ENCODE measurements around the gene AAK1. TPM values are rescaled to one million over a fixed set of nuclear protein-coding genes. Genes with fewer than 3 reads are reported as not detected.
"Not testable (repeated sequence)": the region's sequence is repeated elsewhere in the genome, so short reads cannot be mapped to it uniquely, and the experiment has no call there.

The AAK1 gene
- total RNA-seq, 1 donor from 2014 or later: 45.5 TPM

GRCh38 chr2:69677914-69678313, 34.4 kb upstream of the AAK1 start:
- no peaks in the 10 kb centered on the region for H3K4me1 Mint-ChIP-seq (ENCODE audit: unreplicated experiment)
- no peak overlapping the region for H3K4me3 Mint-ChIP-seq
- TF ChIP-seq CTCF (conservative IDR thresholded peaks at IDR 0.05): no peak
- H3K36me3 Mint-ChIP-seq: no peaks in the 10 kb centered on the region
- H3K27me3 Mint-ChIP-seq: peaks cover 4% of the 10 kb centered on the region
- no peak overlapping the region for H3K27ac Mint-ChIP-seq
- no peak for DNase-seq (ENCODE audit: extremely low spot score, unreplicated experiment)
- H3K9me3 Mint-ChIP-seq: no peaks in the 10 kb centered on the region

GRCh38 chr2:69676146-69676545, 32.6 kb upstream of the AAK1 start:
- H3K9me3 Mint-ChIP-seq: no peaks in the 10 kb centered on the region
- no peak for DNase-seq (ENCODE audit: extremely low spot score, unreplicated experiment)
- no peak for TF ChIP-seq CTCF (conservative IDR thresholded peaks at IDR 0.05)
- no peaks in the 10 kb centered on the region for H3K4me1 Mint-ChIP-seq (ENCODE audit: unreplicated experiment)
- H3K4me3 Mint-ChIP-seq: no peak overlapping the region
- H3K27me3 Mint-ChIP-seq: peaks cover 4% of the 10 kb centered on the region
- no peak overlapping the region for H3K27ac Mint-ChIP-seq
- no peaks in the 10 kb centered on the region for H3K36me3 Mint-ChIP-seq

GRCh38 chr2:69674316-69674670, 30.8 kb upstream of the AAK1 start:
- H3K27me3 Mint-ChIP-seq: no peaks in the 10 kb centered on the region
- no peak overlapping the region for H3K4me3 Mint-ChIP-seq
- TF ChIP-seq CTCF (conservative IDR thresholded peaks at IDR 0.05): no peak
- no peaks in the 10 kb centered on the region for H3K9me3 Mint-ChIP-seq
- no peak for DNase-seq (ENCODE audit: extremely low spot score, unreplicated experiment)
- H3K36me3 Mint-ChIP-seq: no peaks in the 10 kb centered on the region
- H3K4me1 Mint-ChIP-seq (ENCODE audit: unreplicated experiment): no peaks in the 10 kb centered on the region
- H3K27ac Mint-ChIP-seq: no peak overlapping the region

GRCh38 chr2:69673098-69673497, 29.6 kb upstream of the AAK1 start:
- not testable (repeated sequence) for H3K27ac Mint-ChIP-seq, H3K4me3 Mint-ChIP-seq

GRCh38 chr2:69669666-69670065, 26.1 kb upstream of the AAK1 start:
- Mint-ChIP-seq H3K9me3 (peaks cover 5% of the 10 kb centered on the region), H3K27me3 (no peaks in the 10 kb centered on the region), H3K27ac (no peak overlapping the region), H3K4me1 (ENCODE audit: unreplicated experiment) (no peaks in the 10 kb centered on the region), H3K36me3 (no peaks in the 10 kb centered on the region), H3K4me3 (no peak overlapping the region)
- no peak for TF ChIP-seq CTCF (conservative IDR thresholded peaks at IDR 0.05)
- no peak for DNase-seq (ENCODE audit: extremely low spot score, unreplicated experiment)

More at GRCh38 chr2:69673098-69673497, 29.6 kb upstream of the AAK1 start:
- not testable (repeated sequence) for H3K36me3 Mint-ChIP-seq; H3K9me3 Mint-ChIP-seq; DNase-seq (ENCODE audit: extremely low spot score, unreplicated experiment); H3K4me1 Mint-ChIP-seq (ENCODE audit: unreplicated experiment); H3K27me3 Mint-ChIP-seq

- Mint-ChIP-seq H3K4me3 (no peak overlapping the region), H3K9me3 (peaks cover 13% of the 10 kb centered on the region), H3K27ac (no peak overlapping the region), H3K4me1 (ENCODE audit: unreplicated experiment) (no peaks in the 10 kb centered on the region), H3K27me3 (no peaks in the 10 kb centered on the region), H3K36me3 (no peaks in the 10 kb centered on the region)
- no peak for DNase-seq (ENCODE audit: extremely low spot score, unreplicated experiment)
- no peak for TF ChIP-seq CTCF (conservative IDR thresholded peaks at IDR 0.05)
These were observed 25.1 kb upstream of the AAK1 start for GRCh38 chr2:69668598-69668997.
